LNCAP (cell line): ENCODE results near the gene LRRC10B.

Experiments
- TF ChIP-seq, protein P1 (sequence below): fragments of 450-650 bp; IDR thresholded peaks from 2 replicates; pipeline ENCODE4 v1.5.1; 2017; ENCODE audit warnings: mild to moderate bottlenecking

Gene LRRC10B

DNA sequence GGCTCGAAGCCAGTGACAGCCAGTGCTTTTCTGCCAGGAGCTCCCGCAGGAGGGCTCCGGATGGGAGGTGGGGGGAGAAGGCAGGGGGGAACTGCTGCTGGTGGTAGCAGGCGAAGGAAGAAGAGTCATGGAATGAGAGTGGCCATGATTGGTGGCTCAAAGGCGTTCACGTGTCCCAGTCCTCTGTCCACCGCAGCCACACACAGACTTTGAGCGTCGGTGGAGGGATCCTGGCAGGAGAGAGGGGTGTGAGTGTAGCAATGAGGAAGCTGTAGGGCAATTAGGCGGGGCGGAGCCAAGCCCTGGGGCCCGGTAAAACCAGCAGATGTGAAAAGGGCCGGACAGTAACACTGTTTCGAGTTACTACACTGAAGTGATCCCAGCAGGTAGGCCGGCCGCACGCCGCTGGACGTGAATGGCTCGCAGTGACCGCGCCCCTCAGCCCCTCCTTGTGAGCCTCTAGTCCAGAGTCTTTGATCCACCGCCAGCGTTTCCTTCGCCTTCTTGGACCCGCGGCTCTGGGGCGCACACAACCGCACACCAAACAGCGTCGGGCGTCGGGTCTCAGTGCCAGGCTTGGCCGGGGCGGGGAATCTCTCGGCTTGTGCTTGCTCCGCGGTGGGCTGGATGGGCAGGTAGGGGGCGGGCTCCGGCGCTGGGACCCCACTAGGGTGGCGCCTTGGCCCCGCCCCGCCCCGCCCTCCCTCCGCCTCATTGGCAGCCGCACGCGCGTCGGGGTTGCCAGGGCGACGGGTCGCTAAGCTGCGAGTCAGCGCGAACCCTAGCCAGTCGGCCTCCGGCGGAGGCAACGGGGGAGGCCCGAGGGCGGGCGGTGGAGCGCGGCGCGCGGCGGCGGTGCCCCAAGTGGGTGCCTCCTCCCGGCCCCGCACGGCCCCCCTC lies at the start of gene LRRC10B:
Gene LRRC10B, plus strand, starts transcription at position 788 of the 900 bp plus-strand sequence. CDS start 250 bp downstream, outside the sequence.
- TF ChIP-seq, protein P1, sequence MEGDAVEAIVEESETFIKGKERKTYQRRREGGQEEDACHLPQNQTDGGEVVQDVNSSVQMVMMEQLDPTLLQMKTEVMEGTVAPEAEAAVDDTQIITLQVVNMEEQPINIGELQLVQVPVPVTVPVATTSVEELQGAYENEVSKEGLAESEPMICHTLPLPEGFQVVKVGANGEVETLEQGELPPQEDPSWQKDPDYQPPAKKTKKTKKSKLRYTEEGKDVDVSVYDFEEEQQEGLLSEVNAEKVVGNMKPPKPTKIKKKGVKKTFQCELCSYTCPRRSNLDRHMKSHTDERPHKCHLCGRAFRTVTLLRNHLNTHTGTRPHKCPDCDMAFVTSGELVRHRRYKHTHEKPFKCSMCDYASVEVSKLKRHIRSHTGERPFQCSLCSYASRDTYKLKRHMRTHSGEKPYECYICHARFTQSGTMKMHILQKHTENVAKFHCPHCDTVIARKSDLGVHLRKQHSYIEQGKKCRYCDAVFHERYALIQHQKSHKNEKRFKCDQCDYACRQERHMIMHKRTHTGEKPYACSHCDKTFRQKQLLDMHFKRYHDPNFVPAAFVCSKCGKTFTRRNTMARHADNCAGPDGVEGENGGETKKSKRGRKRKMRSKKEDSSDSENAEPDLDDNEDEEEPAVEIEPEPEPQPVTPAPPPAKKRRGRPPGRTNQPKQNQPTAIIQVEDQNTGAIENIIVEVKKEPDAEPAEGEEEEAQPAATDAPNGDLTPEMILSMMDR, result no peak

DNA sequence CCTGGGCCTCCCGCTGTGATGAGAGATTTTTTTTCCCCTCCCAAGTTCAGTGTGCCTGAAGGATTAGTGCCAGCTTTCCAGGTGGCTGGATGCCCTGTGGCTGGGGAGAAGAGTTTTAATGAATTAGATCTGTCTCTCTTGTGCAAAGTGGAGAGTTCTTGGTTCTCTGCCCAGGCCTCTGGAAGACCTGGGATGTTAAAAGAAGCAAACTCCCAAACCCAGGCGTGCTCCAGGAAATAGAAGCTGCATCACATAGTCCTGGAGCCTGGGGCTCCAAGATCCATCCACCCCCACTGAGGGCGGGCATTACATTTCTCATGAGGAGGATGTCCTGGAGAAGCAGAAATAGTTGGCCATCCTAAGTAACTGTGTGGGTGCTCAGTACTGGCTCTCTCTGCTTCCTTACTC lies 48.1 kb upstream of the LRRC10B start:
- TF ChIP-seq, protein P1, result no peak

DNA sequence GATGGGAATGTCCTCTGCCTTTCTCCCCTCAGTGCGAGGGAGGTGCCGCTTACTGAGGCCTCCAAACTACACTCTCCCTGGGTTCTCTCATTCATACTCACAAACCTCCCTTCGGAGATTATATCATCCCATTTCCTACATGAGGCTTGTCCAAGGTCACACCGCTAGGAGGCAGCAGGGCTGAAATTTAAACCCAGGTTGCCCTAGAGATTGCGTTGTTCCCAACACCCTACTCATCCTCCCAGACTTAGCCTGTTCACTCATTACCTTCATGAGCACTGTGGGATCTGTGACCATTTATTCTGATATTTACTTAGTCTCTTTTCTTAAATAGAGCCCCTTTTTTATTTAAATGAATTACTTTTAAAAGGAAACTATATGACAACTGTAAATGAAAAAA lies 47.6 kb upstream of the LRRC10B start:
- TF ChIP-seq, protein P1, result no peak

DNA sequence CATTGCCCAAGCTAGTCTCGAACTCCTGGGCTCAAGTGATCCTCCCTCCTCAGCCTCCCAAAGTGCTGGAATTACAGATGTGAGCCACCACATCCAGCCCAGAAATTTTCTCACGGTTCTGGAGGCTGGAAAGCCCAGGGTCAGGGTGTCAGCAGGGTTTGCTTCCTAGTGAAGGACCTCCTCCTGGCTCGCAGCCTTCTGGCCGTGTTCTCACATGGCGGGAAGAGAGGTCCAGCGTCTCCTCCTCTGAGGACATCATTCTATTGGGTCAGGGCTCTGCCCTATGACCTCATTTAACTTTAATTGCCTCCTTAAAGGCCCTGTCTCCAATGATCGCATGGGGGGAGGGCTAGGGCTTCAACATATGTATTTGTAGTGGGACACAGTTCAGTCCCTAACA lies 40.5 kb upstream of the LRRC10B start:
- TF ChIP-seq, protein P1, result no peak

DNA sequence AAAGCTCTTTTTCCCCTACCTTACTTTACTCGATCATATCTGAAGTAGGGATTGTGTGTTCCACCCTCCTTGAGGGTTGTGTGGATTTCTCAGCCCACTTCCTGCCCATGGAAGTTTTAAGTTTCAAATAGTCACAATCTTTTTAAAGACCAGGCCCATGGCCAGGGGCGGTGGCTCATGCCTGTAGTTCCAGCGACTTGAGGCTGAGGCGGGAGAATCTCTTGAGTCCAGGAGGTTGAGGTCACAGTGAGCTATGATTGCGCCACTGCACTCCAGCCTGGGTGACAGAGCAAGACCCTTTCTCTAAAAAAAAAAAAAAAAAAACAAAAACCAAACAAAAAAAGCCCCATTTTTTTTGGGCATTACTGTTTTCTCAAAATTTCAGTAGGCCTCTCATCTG lies 36.3 kb upstream of the LRRC10B start:
- TF ChIP-seq, protein P1, result no peak

DNA sequence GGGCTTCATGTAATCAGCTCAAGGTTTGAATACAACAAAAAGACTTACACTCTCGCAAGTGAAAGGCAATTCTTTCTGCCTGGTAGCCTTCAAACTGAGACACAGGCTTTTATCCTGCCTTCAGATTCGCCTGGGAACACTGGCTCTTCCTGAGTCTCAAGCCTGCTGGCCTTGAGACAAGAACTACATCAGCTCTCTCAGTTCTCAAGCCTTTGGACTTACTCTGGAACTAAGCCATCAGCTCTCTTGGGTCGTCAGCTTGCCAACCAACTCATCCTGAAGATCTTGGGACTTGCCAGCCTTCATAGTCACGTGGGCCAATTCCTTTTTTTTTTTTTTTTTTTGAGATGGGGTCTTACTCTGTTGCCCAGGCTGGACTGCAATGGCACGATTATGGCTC lies 35.7 kb upstream of the LRRC10B start:
- TF ChIP-seq, protein P1, result no peak

DNA sequence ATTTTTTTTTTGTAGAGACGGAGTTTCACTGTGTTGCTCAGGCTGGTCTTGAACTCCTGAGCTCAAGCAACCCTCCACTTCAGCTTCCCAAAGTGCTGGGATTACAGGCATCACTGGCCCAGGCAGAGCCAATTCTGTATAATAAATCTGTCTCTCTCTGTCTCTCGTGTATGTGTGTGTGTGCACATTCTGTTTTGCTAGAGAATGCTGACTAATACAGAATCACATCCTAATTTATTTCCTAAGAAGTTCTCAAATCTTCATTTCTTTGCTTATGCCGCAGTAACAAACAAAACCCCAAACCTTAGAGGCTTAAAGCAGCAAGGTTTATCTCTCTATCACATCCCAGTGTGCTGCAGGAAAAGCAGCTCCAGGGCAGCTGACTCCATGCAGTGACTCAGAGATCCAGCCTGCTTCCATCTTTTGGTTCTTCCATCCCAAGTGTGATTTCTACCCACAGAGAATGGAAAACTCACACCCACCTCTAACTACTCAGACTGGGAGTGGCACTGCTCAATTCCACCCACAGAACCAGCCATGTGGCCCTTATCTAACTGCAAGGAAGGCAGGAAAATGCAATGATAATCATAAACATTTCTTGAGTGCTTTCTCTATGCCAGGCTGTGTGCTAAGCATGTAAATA lies 35.1 kb upstream of the LRRC10B start:
- TF ChIP-seq, protein P1, result no peak
